Measurements from ENCODE around the gene THAP11. TPM values are rescaled to one million over a fixed set of nuclear protein-coding genes. Genes with fewer than 3 reads are reported as not detected.
A peak's percentile ranks its signal among the peaks of the same experiment; 100 is the strongest.

THAP11 gene
- total and polyA plus RNA-seq, 2 of the 13 experiments (the other 11 are each of a cell fraction or from before 2014, with no cell fraction given), result 44.2 to 53.4 TPM

DNA sequence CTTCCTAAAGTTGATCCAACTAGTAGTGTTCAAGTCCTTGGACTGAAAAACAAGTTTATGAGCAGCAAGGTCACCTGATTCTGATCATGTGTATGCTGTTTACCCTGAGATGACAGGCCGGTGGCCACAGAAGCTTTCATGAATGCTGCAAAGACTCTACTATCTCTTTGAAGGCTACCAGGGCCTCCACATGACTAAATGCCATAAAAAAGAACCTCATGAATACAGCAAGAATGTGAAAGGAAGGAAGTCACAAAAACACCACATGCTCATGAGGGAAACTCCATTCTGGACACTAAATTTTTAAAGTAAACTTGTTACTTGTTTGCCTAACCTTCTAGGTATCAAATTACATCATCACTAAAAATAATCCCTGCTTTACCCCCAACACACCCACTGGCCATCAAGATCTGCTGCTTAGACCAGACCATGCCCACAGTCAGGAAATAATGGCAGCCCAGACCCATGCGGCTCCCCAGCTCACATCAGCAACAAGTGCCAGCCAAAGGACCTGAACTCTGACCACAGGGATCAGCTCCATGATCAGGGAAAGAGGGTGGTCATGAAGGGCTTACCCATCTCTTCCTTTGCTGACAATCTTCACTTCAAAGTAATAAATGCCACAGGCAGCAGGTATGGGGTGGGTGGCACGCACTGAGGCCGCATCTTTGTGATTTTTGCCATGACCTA lies 37.1 kb upstream of the THAP11 start (continued):
- TF ChIP-seq, protein P1, sequence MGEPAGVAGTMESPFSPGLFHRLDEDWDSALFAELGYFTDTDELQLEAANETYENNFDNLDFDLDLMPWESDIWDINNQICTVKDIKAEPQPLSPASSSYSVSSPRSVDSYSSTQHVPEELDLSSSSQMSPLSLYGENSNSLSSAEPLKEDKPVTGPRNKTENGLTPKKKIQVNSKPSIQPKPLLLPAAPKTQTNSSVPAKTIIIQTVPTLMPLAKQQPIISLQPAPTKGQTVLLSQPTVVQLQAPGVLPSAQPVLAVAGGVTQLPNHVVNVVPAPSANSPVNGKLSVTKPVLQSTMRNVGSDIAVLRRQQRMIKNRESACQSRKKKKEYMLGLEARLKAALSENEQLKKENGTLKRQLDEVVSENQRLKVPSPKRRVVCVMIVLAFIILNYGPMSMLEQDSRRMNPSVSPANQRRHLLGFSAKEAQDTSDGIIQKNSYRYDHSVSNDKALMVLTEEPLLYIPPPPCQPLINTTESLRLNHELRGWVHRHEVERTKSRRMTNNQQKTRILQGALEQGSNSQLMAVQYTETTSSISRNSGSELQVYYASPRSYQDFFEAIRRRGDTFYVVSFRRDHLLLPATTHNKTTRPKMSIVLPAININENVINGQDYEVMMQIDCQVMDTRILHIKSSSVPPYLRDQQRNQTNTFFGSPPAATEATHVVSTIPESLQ (CRISPR knock-in tag; conservative IDR thresholded peaks at IDR 0.05), result no peak
- TF ChIP-seq SALL2 (CRISPR knock-in tag; IDR thresholded peaks at IDR 0.05) (no peak), MIER2 (CRISPR knock-in tag; IDR thresholded peaks at IDR 0.05) (no peak), USF2 (IDR thresholded peaks at IDR 0.05; ENCODE audit: low read depth, low read length) (peak; percentile 59; the same call in 1 of the 2 replicates), USF2 (CRISPR knock-in tag; IDR thresholded peaks at IDR 0.05; ENCODE audit: borderline replicate concordance) (peak; percentile 68; the same call in 1 of the 2 replicates), ZNF597 (CRISPR knock-in tag; IDR thresholded peaks at IDR 0.05) (no peak), GLI4 (CRISPR knock-in tag; IDR thresholded peaks at IDR 0.05; ENCODE audit: borderline replicate concordance) (no peak), ZSCAN31 (CRISPR knock-in tag; IDR thresholded peaks at IDR 0.05; ENCODE audit: low read depth) (no peak), SMARCC2 (IDR thresholded peaks at IDR 0.05) (no peak), ZNF121 (CRISPR knock-in tag; IDR thresholded peaks at IDR 0.05) (no peak), ZNF672 (CRISPR knock-in tag; IDR thresholded peaks at IDR 0.05) (no peak), RAD51 (IDR thresholded peaks at IDR 0.05; ENCODE audit: borderline replicate concordance) (peak; percentile 59), HIVEP1 (CRISPR knock-in tag; IDR thresholded peaks at IDR 0.05) (no peak), ZNF691 (CRISPR knock-in tag; IDR thresholded peaks at IDR 0.05; ENCODE audit: borderline replicate concordance, low read depth) (peak; percentile 29; the same call in 1 of the 2 replicates), ZNF343 (CRISPR knock-in tag; IDR thresholded peaks at IDR 0.05) (no peak), POLR2AphosphoS5 (IDR thresholded peaks at IDR 0.05; ENCODE audit: low read depth, low read length) (no peak), ZNF350 (CRISPR knock-in tag; IDR thresholded peaks at IDR 0.05; ENCODE audit: borderline replicate concordance, low read depth) (no peak), MYPOP (CRISPR knock-in tag; IDR thresholded peaks at IDR 0.05) (peak; percentile 49; the same call in 1 of the 2 replicates)
- TF ChIP-seq, protein P2, sequence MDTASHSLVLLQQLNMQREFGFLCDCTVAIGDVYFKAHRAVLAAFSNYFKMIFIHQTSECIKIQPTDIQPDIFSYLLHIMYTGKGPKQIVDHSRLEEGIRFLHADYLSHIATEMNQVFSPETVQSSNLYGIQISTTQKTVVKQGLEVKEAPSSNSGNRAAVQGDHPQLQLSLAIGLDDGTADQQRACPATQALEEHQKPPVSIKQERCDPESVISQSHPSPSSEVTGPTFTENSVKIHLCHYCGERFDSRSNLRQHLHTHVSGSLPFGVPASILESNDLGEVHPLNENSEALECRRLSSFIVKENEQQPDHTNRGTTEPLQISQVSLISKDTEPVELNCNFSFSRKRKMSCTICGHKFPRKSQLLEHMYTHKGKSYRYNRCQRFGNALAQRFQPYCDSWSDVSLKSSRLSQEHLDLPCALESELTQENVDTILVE (CRISPR knock-in tag; IDR thresholded peaks at IDR 0.05), result peak; percentile 40; the same call in 1 of the 2 replicates
- TF ChIP-seq, protein P3, sequence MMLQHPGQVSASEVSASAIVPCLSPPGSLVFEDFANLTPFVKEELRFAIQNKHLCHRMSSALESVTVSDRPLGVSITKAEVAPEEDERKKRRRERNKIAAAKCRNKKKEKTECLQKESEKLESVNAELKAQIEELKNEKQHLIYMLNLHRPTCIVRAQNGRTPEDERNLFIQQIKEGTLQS (CRISPR knock-in tag; IDR thresholded peaks at IDR 0.05), result no peak
- TF ChIP-seq, protein P4, sequence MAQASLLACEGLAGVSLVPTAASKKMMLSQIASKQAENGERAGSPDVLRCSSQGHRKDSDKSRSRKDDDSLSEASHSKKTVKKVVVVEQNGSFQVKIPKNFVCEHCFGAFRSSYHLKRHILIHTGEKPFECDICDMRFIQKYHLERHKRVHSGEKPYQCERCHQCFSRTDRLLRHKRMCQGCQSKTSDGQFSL (CRISPR knock-in tag; IDR thresholded peaks at IDR 0.05), result no peak

All from HepG2 (cell line).